ENCODE results near the gene GPR87.

- no peak for TF ChIP-seq TARDBP (IDR thresholded peaks at IDR 0.05)
- TF ChIP-seq LEF1 (IDR thresholded peaks at IDR 0.05; ENCODE audit: borderline replicate concordance): no peak
- no peak for TF ChIP-seq SP1 (IDR thresholded peaks at IDR 0.05)
- no peak for TF ChIP-seq FOXK2 (IDR thresholded peaks at IDR 0.05)
- TF ChIP-seq FOXM1 (IDR thresholded peaks at IDR 0.05; ENCODE audit: borderline replicate concordance): no peak
These were observed 34.0 kb upstream of the GPR87 start for GRCh38 chr3:151350656-151351055.
